Bronchial epithelial cell (primary cell): ENCODE measurements around the gene SENP8. TPM values are rescaled to one million over a fixed set of nuclear protein-coding genes. Genes with fewer than 3 reads are reported as not detected.
"Not testable (repeated sequence)": the region's sequence is repeated elsewhere in the genome, so short reads cannot be mapped to it uniquely, and the experiment has no call there.

Experiments
- DNase-seq: peaks from one replicate; pipeline ENCODE4 v3.0.0-alpha.2; 2010; ENCODE audit warnings: low read depth
- FAIRE-seq: peaks from 2 replicates; lab custom pipeline; 2011; peaks lifted over from hg19 to GRCh38; lab: Jason Lieb, UNC
- H3K27me3 ChIP-seq: 2 replicates; pipeline ENCODE4 v1.5.1; 2011; ENCODE audit warnings: low read length; ENCODE audit not compliant: control insufficient read depth, insufficient read depth
- H3K36me3 ChIP-seq: 2 replicates; pipeline ENCODE4 v1.5.1; 2011; ENCODE audit warnings: low read length; ENCODE audit not compliant: control insufficient read depth, insufficient read depth
- H3K4me3 ChIP-seq: 2 replicates; pipeline ENCODE4 v1.5.1; 2011; ENCODE audit warnings: mild to moderate bottlenecking, low read depth, low read length, control low read depth
- total RNA-seq: library from RNA; depleted of rRNA; stranded (reverse); fragments of >200 nt; gene quantifications from 2 replicates; pipeline ENCODE4 v1.2.1, GENCODE V29; 2014
- TF ChIP-seq, protein P1 (sequence below): IDR thresholded peaks from 2 replicates; pipeline ENCODE4 v1.5.1; 2011; ENCODE audit warnings: mild to moderate bottlenecking, moderate library complexity, low read length, control low read depth, inconsistent platforms; ENCODE audit not compliant: insufficient read depth, severe bottlenecking

SENP8 gene
- total RNA-seq, 1 donor from 2014 or later: 1.1 TPM

DNA sequence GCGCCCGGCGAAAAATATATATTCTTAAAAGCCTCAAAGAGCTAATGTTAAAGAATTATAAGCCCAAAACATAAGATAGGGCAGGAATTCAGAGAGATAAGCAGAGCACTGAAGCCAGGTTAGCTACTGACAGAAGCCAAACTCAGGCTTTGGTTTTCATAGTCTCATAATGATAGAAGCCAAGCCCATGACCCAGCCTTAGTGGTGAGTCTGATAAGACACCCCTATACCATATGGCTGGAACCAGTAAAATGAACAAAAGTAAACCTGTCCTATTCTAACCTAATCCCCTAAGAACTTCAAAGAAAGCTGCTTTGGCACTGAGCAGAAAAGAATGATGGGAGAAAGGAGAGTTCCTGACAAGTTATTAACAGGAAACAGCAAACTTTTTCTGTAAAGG lies 26.2 kb upstream of the SENP8 start:
- DNase-seq: no peak
- no peak for FAIRE-seq
- Histone ChIP-seq H3K4me3 (no peak overlapping the region), H3K36me3 (no peaks in the 10 kb centered on the region), H3K27me3 (no peaks in the 10 kb centered on the region)
- TF ChIP-seq, protein P1, sequence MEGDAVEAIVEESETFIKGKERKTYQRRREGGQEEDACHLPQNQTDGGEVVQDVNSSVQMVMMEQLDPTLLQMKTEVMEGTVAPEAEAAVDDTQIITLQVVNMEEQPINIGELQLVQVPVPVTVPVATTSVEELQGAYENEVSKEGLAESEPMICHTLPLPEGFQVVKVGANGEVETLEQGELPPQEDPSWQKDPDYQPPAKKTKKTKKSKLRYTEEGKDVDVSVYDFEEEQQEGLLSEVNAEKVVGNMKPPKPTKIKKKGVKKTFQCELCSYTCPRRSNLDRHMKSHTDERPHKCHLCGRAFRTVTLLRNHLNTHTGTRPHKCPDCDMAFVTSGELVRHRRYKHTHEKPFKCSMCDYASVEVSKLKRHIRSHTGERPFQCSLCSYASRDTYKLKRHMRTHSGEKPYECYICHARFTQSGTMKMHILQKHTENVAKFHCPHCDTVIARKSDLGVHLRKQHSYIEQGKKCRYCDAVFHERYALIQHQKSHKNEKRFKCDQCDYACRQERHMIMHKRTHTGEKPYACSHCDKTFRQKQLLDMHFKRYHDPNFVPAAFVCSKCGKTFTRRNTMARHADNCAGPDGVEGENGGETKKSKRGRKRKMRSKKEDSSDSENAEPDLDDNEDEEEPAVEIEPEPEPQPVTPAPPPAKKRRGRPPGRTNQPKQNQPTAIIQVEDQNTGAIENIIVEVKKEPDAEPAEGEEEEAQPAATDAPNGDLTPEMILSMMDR: no peak

DNA sequence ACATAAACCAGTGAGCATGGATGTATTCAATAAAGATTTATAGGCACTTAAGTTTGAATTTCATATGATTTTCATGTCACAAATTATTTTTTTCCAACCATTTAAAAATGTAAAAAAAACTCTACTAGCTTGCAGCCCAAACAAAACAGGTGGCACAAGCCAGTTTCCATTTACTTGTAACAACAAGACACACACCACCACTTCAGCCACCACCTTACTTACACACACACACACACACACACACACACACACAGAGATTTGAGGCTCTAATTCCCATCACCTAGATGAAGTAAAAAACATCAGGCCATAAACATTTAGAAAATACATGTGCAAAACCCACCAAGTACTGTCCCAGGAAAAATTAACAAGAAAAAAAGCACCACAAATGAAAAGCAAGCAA lies 25.5 kb upstream of the SENP8 start:
- DNase-seq (no peak), FAIRE-seq (no peak)
- Histone ChIP-seq H3K36me3 (no peaks in the 10 kb centered on the region), H3K4me3 (no peak overlapping the region), H3K27me3 (no peaks in the 10 kb centered on the region)
- TF ChIP-seq, protein P1: no peak

DNA sequence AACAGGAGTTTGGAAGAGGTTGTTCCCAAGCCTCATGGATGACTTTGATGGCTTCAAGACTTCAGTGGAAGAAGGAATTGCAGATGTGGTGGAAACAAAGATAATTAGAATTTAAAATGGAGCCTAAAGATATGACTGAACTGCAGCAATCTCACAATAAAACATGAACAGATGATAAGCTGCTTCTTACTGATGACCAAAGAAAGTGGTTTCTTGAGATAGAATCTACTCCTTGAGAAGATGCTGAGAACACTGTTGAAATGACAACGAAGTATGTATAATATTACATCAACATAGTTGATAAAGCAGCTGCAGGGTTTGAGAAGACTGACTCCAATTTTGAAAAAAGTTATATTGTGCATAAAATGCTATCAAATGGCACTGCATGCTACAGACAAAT lies 21.4 kb upstream of the SENP8 start:
- Histone ChIP-seq H3K4me3 (no peak overlapping the region), H3K27me3 (no peaks in the 10 kb centered on the region), H3K36me3 (no peaks in the 10 kb centered on the region)
- no peak for FAIRE-seq
- TF ChIP-seq, protein P1: no peak
- no peak for DNase-seq

DNA sequence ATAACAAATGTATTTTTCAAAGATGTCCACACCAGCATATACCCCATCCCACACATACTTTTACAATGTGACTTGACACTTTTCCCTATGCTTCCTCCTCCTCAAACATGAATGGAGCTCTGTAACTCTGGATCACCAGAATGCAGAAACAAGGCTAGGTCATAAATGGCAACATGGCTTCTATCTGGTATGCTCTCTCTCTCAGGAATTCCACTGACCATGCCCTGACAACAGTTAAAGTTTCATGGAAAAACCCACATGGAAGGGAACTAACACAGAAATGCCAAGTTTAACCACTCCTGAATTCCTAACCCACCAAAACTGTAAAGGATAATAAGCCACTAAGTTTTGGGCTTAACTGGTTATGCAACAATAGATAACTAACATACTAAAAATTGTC lies 20.2 kb upstream of the SENP8 start:
- Histone ChIP-seq H3K4me3 (no peak overlapping the region), H3K27me3 (no peaks in the 10 kb centered on the region), H3K36me3 (no peaks in the 10 kb centered on the region)
- TF ChIP-seq, protein P1: no peak
- FAIRE-seq (no peak), DNase-seq (no peak)

DNA sequence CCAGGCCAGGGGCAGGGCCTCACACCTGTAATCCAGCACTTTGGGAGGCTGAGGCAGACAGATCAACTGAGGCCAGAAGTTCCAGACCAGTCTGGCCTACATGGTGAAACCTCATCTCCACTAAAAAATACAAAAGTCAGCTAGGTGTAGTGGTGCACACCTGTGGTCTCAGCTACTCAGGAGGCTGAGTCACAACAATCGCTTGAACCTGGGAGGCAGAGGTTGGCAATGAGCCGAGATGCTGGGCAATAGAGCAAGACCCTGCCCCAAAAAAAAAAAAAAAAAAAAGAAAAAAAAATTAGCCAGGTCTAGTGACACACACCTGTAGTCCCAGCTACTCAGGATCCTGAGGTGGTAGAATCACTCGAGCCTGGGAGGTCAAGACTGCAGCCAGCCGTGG lies 19.0 kb upstream of the SENP8 start:
- FAIRE-seq (no peak), DNase-seq (no peak)
- no peak overlapping the region for H3K4me3 ChIP-seq
- no peaks in the 10 kb centered on the region for H3K36me3 ChIP-seq
- H3K27me3 ChIP-seq: no peaks in the 10 kb centered on the region
- TF ChIP-seq, protein P1: no peak

DNA sequence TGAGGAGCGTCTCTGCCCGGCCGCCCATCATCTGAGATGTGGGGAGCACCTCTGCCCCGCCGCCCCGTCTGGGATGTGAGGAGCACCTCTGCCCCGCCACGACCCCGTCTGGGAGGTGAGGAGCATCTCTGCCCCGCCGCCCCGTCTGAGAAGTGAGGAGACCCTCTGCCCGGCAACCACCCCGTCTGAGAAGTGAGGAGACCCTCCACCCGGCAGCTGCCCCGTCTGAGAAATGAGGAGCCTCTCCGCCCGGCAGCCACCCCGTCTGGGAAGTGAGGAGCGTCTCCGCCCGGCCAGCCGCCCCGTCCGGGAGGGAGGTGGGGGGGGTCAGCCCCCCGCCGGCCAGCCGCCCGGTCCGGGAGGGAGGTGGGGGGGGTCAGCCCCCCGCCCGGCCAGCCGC lies 17.7 kb upstream of the SENP8 start:
- not testable (repeated sequence) for H3K4me3 ChIP-seq, FAIRE-seq, DNase-seq, H3K36me3 ChIP-seq, H3K27me3 ChIP-seq
